ENCODE measurements around the gene DYSF. TPM values are rescaled to one million over a fixed set of nuclear protein-coding genes. Genes with fewer than 3 reads are reported as not detected.

Gene DYSF
- total RNA-seq, 1 donor = 0.18 TPM

GRCh38 chr2:71473346-71474031 lies 20.1 kb downstream of the DYSF start:
- TF ChIP-seq CTCF (IDR thresholded peaks at IDR 0.05; ENCODE audit: insufficient read depth, low read length) = no peak
- no peak for DNase-seq (ENCODE audit: low read depth)
- no peak overlapping the region for H3K4me3 ChIP-seq (ENCODE audit: low read depth, low read length)

GRCh38 chr2:71474116-71474743 lies 20.9 kb downstream of the DYSF start:
- no peak for DNase-seq (ENCODE audit: low read depth)
- no peak for TF ChIP-seq CTCF (IDR thresholded peaks at IDR 0.05; ENCODE audit: insufficient read depth, low read length)
- H3K4me3 ChIP-seq (ENCODE audit: low read depth, low read length) = no peak overlapping the region

GRCh38 chr2:71474744-71475397 lies 21.5 kb downstream of the DYSF start:
- no peak for TF ChIP-seq CTCF (IDR thresholded peaks at IDR 0.05; ENCODE audit: insufficient read depth, low read length)
- no peak overlapping the region for H3K4me3 ChIP-seq (ENCODE audit: low read depth, low read length)
- no peak for DNase-seq (ENCODE audit: low read depth)

GRCh38 chr2:71476495-71476894 lies 23.1 kb downstream of the DYSF start:
- DNase-seq (ENCODE audit: low read depth) = no peak
- TF ChIP-seq CTCF (IDR thresholded peaks at IDR 0.05; ENCODE audit: insufficient read depth, low read length) = no peak
- H3K4me3 ChIP-seq (ENCODE audit: low read depth, low read length) = no peak overlapping the region

GRCh38 chr2:71477231-71477691 lies 23.9 kb downstream of the DYSF start:
- no peak for TF ChIP-seq CTCF (IDR thresholded peaks at IDR 0.05; ENCODE audit: insufficient read depth, low read length)
- no peak overlapping the region for H3K4me3 ChIP-seq (ENCODE audit: low read depth, low read length)
- no peak for DNase-seq (ENCODE audit: low read depth)

- no peak overlapping the region for H3K4me3 ChIP-seq (ENCODE audit: low read depth, low read length)
- no peak for TF ChIP-seq CTCF (IDR thresholded peaks at IDR 0.05; ENCODE audit: insufficient read depth, low read length)
Measured at GRCh38 chr2:71478806-71479205, 25.4 kb downstream of the DYSF start.

More at GRCh38 chr2:71478806-71479205, 25.4 kb downstream of the DYSF start:
- no peak for DNase-seq (ENCODE audit: low read depth)

Data from fibroblast of the aortic adventitia (primary cell).